Endodermal cell (in vitro differentiated cells): ENCODE data around the gene PRKCD. TPM values are rescaled to one million over a fixed set of nuclear protein-coding genes. Genes with fewer than 3 reads are reported as not detected.
A peak's percentile ranks its signal among the peaks of the same experiment; 100 is the strongest.

Source experiments
- DNase-seq: peaks from one replicate; pipeline ENCODE4 v3.0.0-alpha.2; 2017
- H3K27ac ChIP-seq: 2 replicates; pipeline ENCODE4 v1.5.1; 2013; ENCODE audit warnings: mild to moderate bottlenecking, low read depth, low read length, moderate library complexity
- H3K27me3 ChIP-seq: 2 replicates; pipeline ENCODE4 v1.6.1; 2013; ENCODE audit warnings: mild to moderate bottlenecking, low read length, moderate library complexity; ENCODE audit not compliant: insufficient read depth, control insufficient read depth, poor library complexity, severe bottlenecking
- H3K36me3 ChIP-seq: 2 replicates; pipeline ENCODE4 v1.7.0; 2013; ENCODE audit warnings: mild to moderate bottlenecking, low read length, moderate library complexity; ENCODE audit not compliant: control insufficient read depth, insufficient read depth
- H3K4me1 ChIP-seq: one replicate; pipeline ENCODE4 v1.7.0; 2013; ENCODE audit warnings: low read length; ENCODE audit not compliant: control insufficient read depth, insufficient read depth
- H3K4me3 ChIP-seq: 2 replicates; pipeline ENCODE4 v1.5.1; 2013; ENCODE audit warnings: mild to moderate bottlenecking, low read length, moderate library complexity
- H3K9ac ChIP-seq: 2 replicates; pipeline ENCODE4 v1.6.1; 2013; ENCODE audit warnings: mild to moderate bottlenecking, low read length, moderate library complexity; ENCODE audit not compliant: poor library complexity, severe bottlenecking; ENCODE audit errors: extremely low read depth
- H3K9me3 ChIP-seq: 2 replicates; pipeline ENCODE4 v1.6.1; 2013; ENCODE audit warnings: mild to moderate bottlenecking, low read length, moderate library complexity; ENCODE audit not compliant: control insufficient read depth
- H3K27ac Mint-ChIP-seq: 2 replicates; pipeline ENCODE4 v1.8.0; 2020; ENCODE audit warnings: mixed read lengths
- H3K27me3 Mint-ChIP-seq: 2 replicates; pipeline ENCODE4 v1.8.0; 2021; ENCODE audit warnings: mild to moderate bottlenecking, mixed read lengths; ENCODE audit not compliant: insufficient read depth
- H3K36me3 Mint-ChIP-seq: 2 replicates; pipeline ENCODE4 v1.8.0; 2020; ENCODE audit warnings: low read depth, mixed read lengths
- H3K4me1 Mint-ChIP-seq: 2 replicates; pipeline ENCODE4 v1.8.0; 2020; ENCODE audit warnings: mixed read lengths
- H3K4me3 Mint-ChIP-seq: 2 replicates; pipeline ENCODE4 v1.8.0; 2020; ENCODE audit warnings: mild to moderate bottlenecking, moderate library complexity, mixed read lengths
- H3K9me3 Mint-ChIP-seq: 2 replicates; pipeline ENCODE4 v1.8.0; 2020; ENCODE audit warnings: mild to moderate bottlenecking, mixed read lengths
- WGBS, 2 experiments: methylation state at CpG; one replicate each; pipeline versions ENCODE4 v1.1.5 to v1.1.7; 2013; ENCODE audit warnings: missing lambda C conversion rate in 2 of 2, mixed read lengths in 1 of 2; ENCODE audit not compliant: insufficient coverage in 1 of 2, insufficient read length in 1 of 2; 5-methylcytosine and 5-hydroxymethylcytosine counted together
- total RNA-seq, 2 donors: library from RNA; stranded (reverse); fragmentation: NEBNext Ultra II Directional in 1 of 2; extraction: Animal tissue kit (Norgen Biotek cat#: 25700) in 1 of 2; gene quantifications; 2 replicates in 1 of 2; 3 replicates in 1 of 2; pipeline ENCODE4 v1.2.1, GENCODE V29; 2021
- TF ChIP-seq, protein P1 (sequence below): fragments of 200-600 bp; sonication (generic); conservative IDR thresholded peaks from 2 replicates; pipeline ENCODE4 v1.5.0; 2021; ENCODE audit warnings: antibody characterized with exemption, mild to moderate bottlenecking

The PRKCD gene
- total RNA-seq, 2 donors from 2014 or later: 19.9 to 26.6 TPM

DNA sequence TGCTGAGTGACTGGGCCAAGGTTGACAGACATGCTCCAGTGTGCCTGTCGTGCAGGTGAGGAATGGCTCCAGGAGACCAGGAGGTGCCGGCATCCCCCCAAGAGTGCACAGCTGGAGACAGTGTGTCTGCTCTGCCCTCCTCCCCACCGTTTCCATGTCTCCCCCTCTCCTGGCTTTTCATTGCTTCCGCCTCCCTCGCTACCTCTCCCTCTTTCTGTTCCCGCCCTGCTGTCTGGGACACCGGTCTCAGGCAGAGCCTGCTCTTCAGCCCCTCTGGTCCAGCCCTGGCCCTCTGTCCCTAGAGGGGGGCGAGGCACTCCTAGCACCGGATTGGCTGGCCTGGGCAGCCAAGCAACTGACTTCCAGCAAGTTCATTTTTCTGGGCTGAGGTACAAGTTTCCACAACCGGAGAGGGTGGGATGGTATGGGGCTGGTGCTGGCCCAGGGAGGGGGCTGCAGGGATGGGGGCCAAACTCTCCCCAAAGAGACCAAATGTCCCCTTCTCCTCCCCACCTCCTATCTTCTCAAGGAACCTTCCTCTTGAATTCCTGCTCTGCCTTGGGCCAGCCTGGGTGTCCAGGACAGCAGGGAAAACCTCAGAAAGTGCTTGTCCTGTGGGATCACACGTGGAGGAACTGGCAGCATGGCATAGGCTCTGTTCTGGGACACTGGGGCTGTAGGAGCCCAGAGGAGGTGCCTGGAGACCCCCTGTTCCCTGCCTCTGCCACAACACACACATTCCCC, 32.6 kb downstream of the PRKCD start:
- TF ChIP-seq, protein P1, sequence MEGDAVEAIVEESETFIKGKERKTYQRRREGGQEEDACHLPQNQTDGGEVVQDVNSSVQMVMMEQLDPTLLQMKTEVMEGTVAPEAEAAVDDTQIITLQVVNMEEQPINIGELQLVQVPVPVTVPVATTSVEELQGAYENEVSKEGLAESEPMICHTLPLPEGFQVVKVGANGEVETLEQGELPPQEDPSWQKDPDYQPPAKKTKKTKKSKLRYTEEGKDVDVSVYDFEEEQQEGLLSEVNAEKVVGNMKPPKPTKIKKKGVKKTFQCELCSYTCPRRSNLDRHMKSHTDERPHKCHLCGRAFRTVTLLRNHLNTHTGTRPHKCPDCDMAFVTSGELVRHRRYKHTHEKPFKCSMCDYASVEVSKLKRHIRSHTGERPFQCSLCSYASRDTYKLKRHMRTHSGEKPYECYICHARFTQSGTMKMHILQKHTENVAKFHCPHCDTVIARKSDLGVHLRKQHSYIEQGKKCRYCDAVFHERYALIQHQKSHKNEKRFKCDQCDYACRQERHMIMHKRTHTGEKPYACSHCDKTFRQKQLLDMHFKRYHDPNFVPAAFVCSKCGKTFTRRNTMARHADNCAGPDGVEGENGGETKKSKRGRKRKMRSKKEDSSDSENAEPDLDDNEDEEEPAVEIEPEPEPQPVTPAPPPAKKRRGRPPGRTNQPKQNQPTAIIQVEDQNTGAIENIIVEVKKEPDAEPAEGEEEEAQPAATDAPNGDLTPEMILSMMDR: no peak
- DNase-seq: peak; percentile 59
- Mint-ChIP-seq H3K4me3 (no peak overlapping the region), H3K4me1 (peaks cover 4% of the 10 kb centered on the region), H3K27ac (peak overlapping the region; percentile 44), H3K36me3 (peaks cover 22% of the 10 kb centered on the region), H3K9me3 (no peaks in the 10 kb centered on the region), H3K27me3 (no peaks in the 10 kb centered on the region)
- Histone ChIP-seq H3K9me3 (no peaks in the 10 kb centered on the region), H3K4me1 (peaks cover 7% of the 10 kb centered on the region), H3K27me3 (no peaks in the 10 kb centered on the region), H3K4me3 (no peak overlapping the region), H3K27ac (no peak overlapping the region), H3K9ac (no peak overlapping the region), H3K36me3 (peaks cover 14% of the 10 kb centered on the region)
- 78 to 86% methylated on average over 7 to 11 of the region's 11 CpGs for WGBS, 2 experiments

DNA sequence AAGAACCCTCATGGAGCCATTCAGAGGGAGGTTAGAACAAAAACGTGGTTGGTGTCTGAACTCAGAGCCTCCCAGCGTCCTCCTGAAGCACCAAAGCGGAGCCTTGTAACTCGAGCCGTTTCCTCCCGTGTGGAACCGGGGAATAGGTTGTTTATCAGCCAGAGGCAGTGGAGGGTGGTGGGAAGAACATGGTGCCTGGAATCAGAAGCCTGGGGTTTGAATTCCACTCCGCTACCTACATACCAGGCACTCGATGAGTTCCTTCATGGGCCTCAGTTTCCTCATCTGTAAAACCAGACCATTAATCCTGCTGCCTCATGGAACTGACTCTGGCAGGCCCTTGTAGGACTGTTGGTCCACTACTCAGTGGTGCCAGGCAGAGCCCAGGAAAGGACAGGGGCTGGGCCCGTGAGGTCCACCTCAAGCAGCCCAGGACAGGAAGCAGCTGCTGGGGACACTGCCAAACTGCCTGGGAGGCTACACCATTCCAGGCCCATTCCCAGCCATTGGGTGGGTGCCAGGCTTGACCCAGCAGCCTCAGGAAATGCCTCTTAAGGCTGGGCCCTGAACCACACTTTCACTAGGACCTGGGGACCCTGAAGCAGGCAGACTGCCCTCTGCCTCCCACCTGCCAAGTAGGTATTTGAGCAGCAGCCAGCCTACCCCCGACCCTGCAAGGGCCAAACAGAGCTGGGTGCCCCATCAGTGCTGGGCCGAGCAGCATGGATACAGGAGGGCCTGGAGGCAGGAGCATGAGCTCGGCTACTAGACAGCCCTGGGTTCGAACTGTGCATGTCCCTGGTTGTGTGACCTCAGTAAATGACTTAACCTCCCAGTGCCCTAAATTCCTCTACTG, 33.4 kb downstream of the PRKCD start:
- Histone ChIP-seq H3K4me1 (peaks cover 7% of the 10 kb centered on the region), H3K4me3 (no peak overlapping the region), H3K27me3 (no peaks in the 10 kb centered on the region), H3K36me3 (peaks cover 14% of the 10 kb centered on the region), H3K9ac (no peak overlapping the region), H3K27ac (no peak overlapping the region), H3K9me3 (no peaks in the 10 kb centered on the region)
- H3K36me3 Mint-ChIP-seq: peaks cover 20% of the 10 kb centered on the region
- H3K9me3 Mint-ChIP-seq: no peaks in the 10 kb centered on the region
- peak; percentile 79 for DNase-seq
- H3K27me3 Mint-ChIP-seq: no peaks in the 10 kb centered on the region
- peak overlapping the region; percentile 44 for H3K27ac Mint-ChIP-seq
- peaks cover 4% of the 10 kb centered on the region for H3K4me1 Mint-ChIP-seq
- WGBS, 2 experiments: 67 to 74% methylated on average over 14 of the region's 14 CpGs
- TF ChIP-seq, protein P1: no peak
- H3K4me3 Mint-ChIP-seq: no peak overlapping the region

DNA sequence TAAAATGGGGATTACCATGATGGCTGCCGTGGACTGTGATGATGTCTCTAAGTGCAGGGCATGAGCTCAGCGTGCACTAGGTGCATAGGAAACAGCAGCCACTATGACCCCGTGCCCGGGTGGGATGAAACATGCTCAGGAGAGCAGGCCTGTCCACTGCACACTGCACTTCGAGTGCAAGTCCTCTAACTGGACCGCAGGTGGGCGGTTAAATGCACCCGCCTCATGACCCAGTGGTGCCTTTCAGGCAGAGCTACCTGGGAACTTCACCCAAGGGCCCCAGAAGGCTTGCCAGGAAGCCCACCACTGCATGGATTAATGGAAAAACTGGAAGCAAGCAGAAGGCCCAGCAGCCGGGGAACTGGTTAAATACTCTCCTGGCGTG, 34.0 kb downstream of the PRKCD start:
- Mint-ChIP-seq H3K9me3 (no peaks in the 10 kb centered on the region), H3K27ac (no peak overlapping the region), H3K4me1 (peaks cover 4% of the 10 kb centered on the region), H3K36me3 (peaks cover 17% of the 10 kb centered on the region), H3K27me3 (no peaks in the 10 kb centered on the region), H3K4me3 (no peak overlapping the region)
- peaks cover 9% of the 10 kb centered on the region for H3K36me3 ChIP-seq
- no peaks in the 10 kb centered on the region for H3K27me3 ChIP-seq
- 94 to 97% methylated on average over 6 to 10 of the region's 10 CpGs for WGBS, 2 experiments
- no peaks in the 10 kb centered on the region for H3K9me3 ChIP-seq
- H3K27ac ChIP-seq: no peak overlapping the region
- TF ChIP-seq, protein P1: no peak
- no peak overlapping the region for H3K9ac ChIP-seq
- H3K4me3 ChIP-seq: no peak overlapping the region
- H3K4me1 ChIP-seq: peaks cover 7% of the 10 kb centered on the region
- no peak for DNase-seq
